Activated naive CD4-positive, alpha-beta T cell treated with anti-CD3 and anti-CD28 coated beads, Interleukin-2, amount 50 U/mL, for 72 hours (primary cell): ENCODE results near the gene MAP3K7. TPM values are rescaled to one million over a fixed set of nuclear protein-coding genes. Genes with fewer than 3 reads are reported as not detected.

Experiments
- ATAC-seq, 2 donors: fragments of 150-1000 bp; cut with Tn5 transposase; 2 replicates each; pipeline ENCODE4 v1.10.0; 2021; ENCODE audit warnings: mild to moderate bottlenecking in 2 of 2, moderate library complexity in 2 of 2
- DNase-seq, 2 donors: peaks; one replicate each; pipeline ENCODE4 v3.0.0; 2021 to 2022; ENCODE audit warnings: low spot score in 2 of 2
- H3K27ac Mint-ChIP-seq, 2 donors: one replicate each; pipeline ENCODE4 v1.8.0; 2022; ENCODE audit warnings: mild to moderate bottlenecking in 2 of 2, mixed read lengths in 2 of 2
- H3K36me3 Mint-ChIP-seq, 2 donors: one replicate each; pipeline ENCODE4 v1.8.0; 2022; ENCODE audit warnings: mixed read lengths in 2 of 2
- H3K9me3 Mint-ChIP-seq, 2 donors: one replicate each; pipeline ENCODE4 v1.8.0; 2022; ENCODE audit warnings: mixed read lengths in 2 of 2
- total RNA-seq, 2 donors: library from RNA; stranded (reverse); gene quantifications; one replicate each; pipeline ENCODE4 v1.2.3, GENCODE V29; 2022

Gene MAP3K7
- total RNA-seq, 2 donors from 2014 or later = 34.5 to 36.4 TPM

GRCh38 chr6:90544741-90545140, 42.1 kb downstream of the MAP3K7 start:
- Mint-ChIP-seq H3K27ac (peak overlapping the region in 1 of 2 donors; percentile 22), H3K9me3 (no peaks in the 10 kb centered on the region), H3K36me3 (peaks cover 14 to 22% of the 10 kb centered on the region in 2 donors)
- no peak for DNase-seq
- ATAC-seq = no peak

- peaks cover 14 to 18% of the 10 kb centered on the region in 2 donors for H3K36me3 Mint-ChIP-seq
- ATAC-seq (no peak), DNase-seq (no peak)
- no peaks in the 10 kb centered on the region for H3K9me3 Mint-ChIP-seq
- peak overlapping the region in 1 of 2 donors; percentile 1 for H3K27ac Mint-ChIP-seq
These were observed 42.8 kb downstream of the MAP3K7 start for GRCh38 chr6:90544081-90544480.

GRCh38 chr6:90541221-90541620, 45.7 kb downstream of the MAP3K7 start:
- Mint-ChIP-seq H3K36me3 (peaks cover 6 to 8% of the 10 kb centered on the region in 2 donors), H3K9me3 (no peaks in the 10 kb centered on the region), H3K27ac (no peak overlapping the region)
- DNase-seq (no peak), ATAC-seq (no peak)

- Mint-ChIP-seq H3K9me3 (no peaks in the 10 kb centered on the region), H3K27ac (no peak overlapping the region), H3K36me3 (no peaks in the 10 kb centered on the region)
- no peak for ATAC-seq
- no peak for DNase-seq
These were observed 48.4 kb downstream of the MAP3K7 start for GRCh38 chr6:90538278-90539046.

GRCh38 chr6:90537723-90538258, 49.1 kb downstream of the MAP3K7 start:
- no peak for DNase-seq
- no peak for ATAC-seq
- no peaks in the 10 kb centered on the region for H3K36me3 Mint-ChIP-seq
- no peaks in the 10 kb centered on the region for H3K9me3 Mint-ChIP-seq
- no peak overlapping the region for H3K27ac Mint-ChIP-seq

GRCh38 chr6:90537027-90537426, 49.8 kb downstream of the MAP3K7 start:
- no peak for ATAC-seq

GRCh38 chr6:90536520-90536919, 50.4 kb downstream of the MAP3K7 start:
- no peak for ATAC-seq
- DNase-seq = no peak
- Mint-ChIP-seq H3K9me3 (no peaks in the 10 kb centered on the region), H3K36me3 (no peaks in the 10 kb centered on the region), H3K27ac (no peak overlapping the region)

More at GRCh38 chr6:90537027-90537426, 49.8 kb downstream of the MAP3K7 start:
- Mint-ChIP-seq H3K9me3 (no peaks in the 10 kb centered on the region), H3K36me3 (no peaks in the 10 kb centered on the region), H3K27ac (no peak overlapping the region)
- DNase-seq = no peak

GRCh38 chr6:90534337-90535025, 52.4 kb downstream of the MAP3K7 start:
- H3K27ac Mint-ChIP-seq = peak overlapping the region in 1 of 2 donors; percentile 62
- peak in 1 of 2 donors; percentile 72 for ATAC-seq
- H3K36me3 Mint-ChIP-seq = no peaks in the 10 kb centered on the region
- H3K9me3 Mint-ChIP-seq = no peaks in the 10 kb centered on the region
- no peak for DNase-seq

GRCh38 chr6:90533615-90534336, 53.1 kb downstream of the MAP3K7 start:
- peak in 1 of 2 donors; percentile 67 for ATAC-seq

GRCh38 chr6:90530882-90531281, 56.0 kb downstream of the MAP3K7 start:
- peaks cover 0 to 5% of the 10 kb centered on the region in 2 donors for H3K36me3 Mint-ChIP-seq
- DNase-seq (no peak), ATAC-seq (no peak)
- no peak overlapping the region for H3K27ac Mint-ChIP-seq
- H3K9me3 Mint-ChIP-seq = no peaks in the 10 kb centered on the region

More at GRCh38 chr6:90533615-90534336, 53.1 kb downstream of the MAP3K7 start:
- no peaks in the 10 kb centered on the region for H3K9me3 Mint-ChIP-seq
- no peak for DNase-seq
- peak overlapping the region; percentile 11 to 56 for H3K27ac Mint-ChIP-seq
- H3K36me3 Mint-ChIP-seq = peaks cover 0 to 5% of the 10 kb centered on the region in 2 donors

GRCh38 chr6:90525421-90525820, 61.5 kb downstream of the MAP3K7 start:
- ATAC-seq (no peak), DNase-seq (no peak)
- peaks cover 0 to 5% of the 10 kb centered on the region in 2 donors for H3K36me3 Mint-ChIP-seq
- H3K9me3 Mint-ChIP-seq = no peaks in the 10 kb centered on the region
- no peak overlapping the region for H3K27ac Mint-ChIP-seq

- Mint-ChIP-seq H3K9me3 (no peaks in the 10 kb centered on the region), H3K36me3 (peaks cover 0 to under 1% of the 10 kb centered on the region in 2 donors), H3K27ac (no peak overlapping the region)
- DNase-seq (no peak), ATAC-seq (no peak)
These were observed 63.0 kb downstream of the MAP3K7 start for GRCh38 chr6:90523779-90524310.

GRCh38 chr6:90521955-90522354, 64.9 kb downstream of the MAP3K7 start:
- Mint-ChIP-seq H3K9me3 (no peaks in the 10 kb centered on the region), H3K36me3 (no peaks in the 10 kb centered on the region), H3K27ac (no peak overlapping the region)
- no peak for DNase-seq
- ATAC-seq = no peak

GRCh38 chr6:90516074-90516660, 70.7 kb downstream of the MAP3K7 start:
- ATAC-seq = no peak
- Mint-ChIP-seq H3K9me3 (no peaks in the 10 kb centered on the region), H3K27ac (no peak overlapping the region), H3K36me3 (peaks cover 11 to 23% of the 10 kb centered on the region in 2 donors)
- DNase-seq = no peak

GRCh38 chr6:90514496-90514895, 72.4 kb downstream of the MAP3K7 start:
- no peak for ATAC-seq
- DNase-seq = no peak
- Mint-ChIP-seq H3K9me3 (no peaks in the 10 kb centered on the region), H3K27ac (no peak overlapping the region), H3K36me3 (peaks cover 11 to 23% of the 10 kb centered on the region in 2 donors)

GRCh38 chr6:90508753-90509152, 78.1 kb downstream of the MAP3K7 start:
- Mint-ChIP-seq H3K36me3 (peaks cover 14 to 29% of the 10 kb centered on the region in 2 donors), H3K9me3 (peaks cover 9 to 14% of the 10 kb centered on the region in 2 donors), H3K27ac (no peak overlapping the region)
- DNase-seq = no peak
- no peak for ATAC-seq
